ENCODE data around the gene SKAP2. TPM values are rescaled to one million over a fixed set of nuclear protein-coding genes. Genes with fewer than 3 reads are reported as not detected.
A peak's percentile ranks its signal among the peaks of the same experiment; 100 is the strongest.

Gene SKAP2
- total RNA-seq, 1 experiment from 2014 or later: 30.7 TPM

GRCh38 chr7:26787701-26788100, 76.7 kb downstream of the SKAP2 start:
- Histone ChIP-seq H3K4me3 (replicated peaks in 1 of 2; ENCODE audit: low read depth in 1 of 2, low read length in 2 of 2) (no peak overlapping the region), H3K9me2 (ENCODE audit: insufficient read depth) (no peaks in the 10 kb centered on the region), H3K4me2 (ENCODE audit: low read length) (no peak overlapping the region), H3K79me2 (ENCODE audit: insufficient read depth, low read length) (no peaks in the 10 kb centered on the region), H3K9ac (ENCODE audit: low read length) (no peak overlapping the region), H3K9me3 (ENCODE audit: control insufficient read depth in 1 of 2, insufficient read depth in 1 of 2, low read depth in 1 of 2, low read length in 2 of 2) (no peaks in the 10 kb centered on the region), H3K36me3 (ENCODE audit: control insufficient read depth in 1 of 2, insufficient read depth in 2 of 2, low read length in 2 of 2) (no peaks in the 10 kb centered on the region), H4K20me1 (ENCODE audit: insufficient read depth) (no peaks in the 10 kb centered on the region), H3K4me1 (ENCODE audit: control insufficient read depth in 1 of 2, insufficient read depth in 2 of 2, low read length in 2 of 2) (peaks cover 0 to 3% of the 10 kb centered on the region in 2 experiments; a peak in 1 of 4 replicates), H2AFZ (ENCODE audit: low read depth, low read length, poor library complexity, severe bottlenecking) (no peak overlapping the region), H3K27me3 (ENCODE audit: insufficient read depth, low read length) (no peaks in the 10 kb centered on the region), H3K27ac (ENCODE audit: low read depth, low read length) (no peak overlapping the region)
- ChIA-PET RAD21 (ENCODE audit: low non-redundant PET in 1 of 2, low total read pairs in 2 of 2, uncharacterized antibody in 2 of 2, unreplicated experiment in 2 of 2) (no interaction called here), POLR2A (no interaction called here), CTCF (interaction anchor here (1.1 kb wide), 1 partner anchor 373 kb away, joined by 4 read pairs; no protein-coding TSS in a partner anchor)
- intact Hi-C loops (cut with micrococcal nuclease): no loop called here
- no peak for TF ChIP-seq SRF (IDR thresholded peaks at IDR 0.05; ENCODE audit: low read depth)
- DNase-seq (ENCODE audit: low read depth, low spot score): no peak
- no peak for ATAC-seq
- BruUV-seq (replicated peaks): no TSS peak

GRCh38 chr7:26784118-26784517, 80.3 kb downstream of the SKAP2 start:
- Histone ChIP-seq H3K79me2 (ENCODE audit: insufficient read depth, low read length) (no peaks in the 10 kb centered on the region), H3K4me3 (replicated peaks in 1 of 2; ENCODE audit: low read depth in 1 of 2, low read length in 2 of 2) (no peak overlapping the region), H3K4me1 (ENCODE audit: control insufficient read depth in 1 of 2, insufficient read depth in 2 of 2, low read length in 2 of 2) (peaks cover 0 to 7% of the 10 kb centered on the region in 2 experiments; a peak in 1 of 4 replicates), H3K27ac (ENCODE audit: low read depth, low read length) (no peak overlapping the region), H3K4me2 (ENCODE audit: low read length) (no peak overlapping the region), H3K36me3 (ENCODE audit: control insufficient read depth in 1 of 2, insufficient read depth in 2 of 2, low read length in 2 of 2) (no peaks in the 10 kb centered on the region), H4K20me1 (ENCODE audit: insufficient read depth) (no peaks in the 10 kb centered on the region), H2AFZ (ENCODE audit: low read depth, low read length, poor library complexity, severe bottlenecking) (no peak overlapping the region), H3K9ac (ENCODE audit: low read length) (no peak overlapping the region), H3K9me3 (ENCODE audit: control insufficient read depth in 1 of 2, insufficient read depth in 1 of 2, low read depth in 1 of 2, low read length in 2 of 2) (no peaks in the 10 kb centered on the region), H3K27me3 (ENCODE audit: insufficient read depth, low read length) (no peaks in the 10 kb centered on the region), H3K9me2 (ENCODE audit: insufficient read depth) (no peaks in the 10 kb centered on the region; the same call in 1 of the 2 replicates)
- DNase-seq (ENCODE audit: low read depth, low spot score) (no peak), ATAC-seq (no peak)
- ChIA-PET POLR2A (no interaction called here), RAD21 (ENCODE audit: low non-redundant PET in 1 of 2, low total read pairs in 2 of 2, uncharacterized antibody in 2 of 2, unreplicated experiment in 2 of 2) (no interaction called here), CTCF (no interaction called here)
- TF ChIP-seq FOSL1 (IDR thresholded peaks at IDR 0.05; ENCODE audit: low read depth): no peak
- no peak for TF ChIP-seq EZH2phosphoT487 (IDR thresholded peaks at IDR 0.05; ENCODE audit: borderline replicate concordance)
- intact Hi-C loops (cut with micrococcal nuclease): no loop called here
- BruUV-seq (replicated peaks): no TSS peak

GRCh38 chr7:26782501-26782900, 81.9 kb downstream of the SKAP2 start:
- no TSS peak for BruUV-seq (replicated peaks)
- no peak overlapping the region for H2AFZ ChIP-seq (ENCODE audit: low read depth, low read length, poor library complexity, severe bottlenecking)
- intact Hi-C loops (cut with micrococcal nuclease): no loop called here
- DNase-seq (ENCODE audit: low read depth, low spot score): no peak
- no peaks in the 10 kb centered on the region for H4K20me1 ChIP-seq (ENCODE audit: insufficient read depth)
- no peak overlapping the region for H3K9ac ChIP-seq (ENCODE audit: low read length)
- H3K27me3 ChIP-seq (ENCODE audit: insufficient read depth, low read length): no peaks in the 10 kb centered on the region
- TF ChIP-seq JUND (IDR thresholded peaks at IDR 0.05) (no peak), POLR2AphosphoS5 (IDR thresholded peaks at IDR 0.05; ENCODE audit: low read depth, low read length) (no peak), SP1 (IDR thresholded peaks at IDR 0.05; ENCODE audit: low read depth) (no peak), REST (IDR thresholded peaks at IDR 0.05; ENCODE audit: low read depth) (no peak), SRF (IDR thresholded peaks at IDR 0.05; ENCODE audit: low read depth) (no peak), ZNF274 (IDR thresholded peaks at IDR 0.05; ENCODE audit: low read depth, low read length) (no peak), ATF3 (IDR thresholded peaks at IDR 0.05) (no peak), SIN3A (IDR thresholded peaks at IDR 0.05; ENCODE audit: low read depth) (no peak), RAD21 (IDR thresholded peaks at IDR 0.05; ENCODE audit: low read depth) (no peak), TCF7L2 (IDR thresholded peaks at IDR 0.05; ENCODE audit: borderline replicate concordance, extremely low read depth, insufficient read depth, insufficient read length) (no peak)
- no peak overlapping the region for H3K27ac ChIP-seq (ENCODE audit: low read depth, low read length)
- ChIA-PET CTCF (no interaction called here), RAD21 (ENCODE audit: low non-redundant PET in 1 of 2, low total read pairs in 2 of 2, uncharacterized antibody in 2 of 2, unreplicated experiment in 2 of 2) (no interaction called here), POLR2A (no interaction called here)
- no peak overlapping the region for H3K4me2 ChIP-seq (ENCODE audit: low read length)
- ATAC-seq: peak; percentile 44; the same call in 1 of the 2 replicates
- peaks cover 0 to 7% of the 10 kb centered on the region in 2 experiments; a peak in 1 of 4 replicates for H3K4me1 ChIP-seq (ENCODE audit: control insufficient read depth in 1 of 2, insufficient read depth in 2 of 2, low read length in 2 of 2)
- H3K9me2 ChIP-seq (ENCODE audit: insufficient read depth): no peaks in the 10 kb centered on the region; the same call in 1 of the 2 replicates
- H3K36me3 ChIP-seq (ENCODE audit: control insufficient read depth in 1 of 2, insufficient read depth in 2 of 2, low read length in 2 of 2): no peaks in the 10 kb centered on the region
- H3K79me2 ChIP-seq (ENCODE audit: insufficient read depth, low read length): no peaks in the 10 kb centered on the region
- no peak overlapping the region for H3K4me3 ChIP-seq (replicated peaks in 1 of 2; ENCODE audit: low read depth in 1 of 2, low read length in 2 of 2)
- no peaks in the 10 kb centered on the region for H3K9me3 ChIP-seq (ENCODE audit: control insufficient read depth in 1 of 2, insufficient read depth in 1 of 2, low read depth in 1 of 2, low read length in 2 of 2)
